Mucosa of descending colon (tissue), 3 donors: ENCODE results near the gene TIMM17A. TPM values are rescaled to one million over a fixed set of nuclear protein-coding genes. Genes with fewer than 3 reads are reported as not detected.

Source experiments
- ATAC-seq: fragments of 200-7000 bp; cut with Tn5 transposase; one replicate; pipeline ENCODE4 v1.9.1; 2020; ENCODE audit warnings: mild to moderate bottlenecking, moderate library complexity
- DNase-seq, 3 donors: peaks; one replicate each; pipeline ENCODE4 v3.0.0-alpha.2; 2020
- H3K36me3 ChIP-seq: fragments of 200-600 bp; one replicate; pipeline ENCODE4 v1.8.0; 2021; ENCODE audit warnings: low read depth, mild to moderate bottlenecking
- H3K4me1 ChIP-seq: fragments of 200-600 bp; one replicate; pipeline ENCODE4 v1.8.0; 2021; ENCODE audit warnings: low read depth, mild to moderate bottlenecking
- H3K4me3 ChIP-seq: fragments of 200-600 bp; one replicate; pipeline ENCODE4 v1.8.0; 2021; ENCODE audit warnings: mild to moderate bottlenecking
- H3K9me3 ChIP-seq: fragments of 200-600 bp; one replicate; pipeline ENCODE4 v1.8.0; 2021; ENCODE audit warnings: mild to moderate bottlenecking
- CTCF ChIP-seq: fragments of 200-600 bp; IDR thresholded peaks from one replicate; pipeline ENCODE4 v1.8.0; 2022; ENCODE audit warnings: antibody characterized with exemption, mild to moderate bottlenecking
- intact Hi-C, 2 donors: fragments of 100-400 bp; cut with DNase I in 1 of 2; cut with micrococcal nuclease in 1 of 2; formaldehyde crosslinking; loops; one replicate each; pipeline versions ENCODE4 v1.11.0 to v1.11.1; 2022; cut with DNase I, micrococcal nuclease
- total RNA-seq, 3 donors: library from RNA; stranded (reverse); fragmentation: NEBNext Ultra II Directional in 2 of 3; extraction: Animal tissue kit (Norgen Biotek cat#: 25700) in 2 of 3; gene quantifications; one replicate each; pipeline versions ENCODE4 v1.2.1 to v1.2.4, GENCODE V29; 2021 to 2023
- donor health status: DM: no; HTN: no; CAD: no; lungs with moderate emphysema.
- donor health status: DM: no; HTN: no; CAD: no.
- donor health status: DM: no; HTN: yes; CAD: no.

TIMM17A gene
- total RNA-seq, 3 donors from 2014 or later = 41.1 to 59.5 (median 49.9) TPM

- Histone ChIP-seq H3K4me3 (no peak overlapping the region), H3K9me3 (no peaks in the 10 kb centered on the region), H3K36me3 (no peaks in the 10 kb centered on the region), H3K4me1 (no peaks in the 10 kb centered on the region)
- DNase-seq = no peak
- no peak for ATAC-seq
- intact Hi-C loops = no loop called here
- TF ChIP-seq CTCF = no peak
Observed at GRCh38 chr1:201941420-201942128, 13.7 kb upstream of the TIMM17A start.

GRCh38 chr1:201942129-201942495, 13.2 kb upstream of the TIMM17A start:
- ATAC-seq = no peak

GRCh38 chr1:201944002-201944401, 11.3 kb upstream of the TIMM17A start:
- H3K36me3 ChIP-seq = no peaks in the 10 kb centered on the region
- DNase-seq (no peak), ATAC-seq (no peak)
- no peaks in the 10 kb centered on the region for H3K9me3 ChIP-seq
- no peaks in the 10 kb centered on the region for H3K4me1 ChIP-seq
- intact Hi-C loops = no loop called here
- H3K4me3 ChIP-seq = no peak overlapping the region
- TF ChIP-seq CTCF = no peak

More at GRCh38 chr1:201942129-201942495, 13.2 kb upstream of the TIMM17A start:
- intact Hi-C loops = no loop called here
- Histone ChIP-seq H3K4me3 (no peak overlapping the region), H3K9me3 (no peaks in the 10 kb centered on the region), H3K4me1 (no peaks in the 10 kb centered on the region), H3K36me3 (no peaks in the 10 kb centered on the region)
- no peak for TF ChIP-seq CTCF
- DNase-seq = no peak

- H3K9me3 ChIP-seq = no peaks in the 10 kb centered on the region
- H3K4me1 ChIP-seq = no peaks in the 10 kb centered on the region
- DNase-seq = no peak
- intact Hi-C loops = loop anchor here in 1 of 2 donors (5.0 kb wide), 1 partner anchor 47 kb away; no protein-coding TSS in a partner anchor
- no peak for ATAC-seq
- no peak overlapping the region for H3K4me3 ChIP-seq
- no peak for TF ChIP-seq CTCF
- no peaks in the 10 kb centered on the region for H3K36me3 ChIP-seq
Observed at GRCh38 chr1:201944639-201945038, 10.7 kb upstream of the TIMM17A start.

- Histone ChIP-seq H3K4me3 (no peak overlapping the region), H3K9me3 (no peaks in the 10 kb centered on the region), H3K4me1 (no peaks in the 10 kb centered on the region), H3K36me3 (no peaks in the 10 kb centered on the region)
- intact Hi-C loops = loop anchor here in 1 of 2 donors (5.0 kb wide), 1 partner anchor 48 kb away; no protein-coding TSS in a partner anchor
- DNase-seq (no peak), ATAC-seq (no peak)
- no peak for TF ChIP-seq CTCF
Observed at GRCh38 chr1:201945157-201945556, 10.1 kb upstream of the TIMM17A start.
